C4-2B (cell line): ENCODE data around the gene CMBL.

ENCODE experiments used
- ZFX ChIP-seq: fragments of 450-650 bp; IDR thresholded peaks from 2 replicates; pipeline ENCODE4 v1.6.1; 2017
- TF ChIP-seq, protein P1 (sequence below): fragments of 450-650 bp; conservative IDR thresholded peaks from 2 replicates; pipeline ENCODE4 v1.5.1; 2017; ENCODE audit warnings: mild to moderate bottlenecking

DNA sequence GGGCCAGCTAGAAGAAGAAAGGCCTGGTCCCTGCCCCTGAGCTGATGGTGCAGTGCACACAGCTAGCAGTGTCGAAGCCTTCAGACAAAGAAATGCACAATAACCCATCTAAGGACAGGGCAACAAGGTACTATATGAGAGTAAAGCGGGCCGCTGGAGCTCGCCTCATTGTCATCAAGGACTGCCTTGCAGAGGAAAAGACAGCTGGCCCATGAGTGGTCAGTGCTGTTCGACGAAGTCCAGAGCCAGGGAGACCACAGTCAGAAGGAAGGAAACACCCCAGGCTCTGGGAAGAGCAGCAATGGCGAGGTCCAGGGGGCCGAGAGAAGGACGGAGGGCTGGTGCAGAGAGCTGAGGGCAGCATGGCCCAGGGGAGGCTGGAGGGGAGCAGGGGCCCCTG is 75.3 kb downstream of the CMBL start:
- TF ChIP-seq, protein P1, sequence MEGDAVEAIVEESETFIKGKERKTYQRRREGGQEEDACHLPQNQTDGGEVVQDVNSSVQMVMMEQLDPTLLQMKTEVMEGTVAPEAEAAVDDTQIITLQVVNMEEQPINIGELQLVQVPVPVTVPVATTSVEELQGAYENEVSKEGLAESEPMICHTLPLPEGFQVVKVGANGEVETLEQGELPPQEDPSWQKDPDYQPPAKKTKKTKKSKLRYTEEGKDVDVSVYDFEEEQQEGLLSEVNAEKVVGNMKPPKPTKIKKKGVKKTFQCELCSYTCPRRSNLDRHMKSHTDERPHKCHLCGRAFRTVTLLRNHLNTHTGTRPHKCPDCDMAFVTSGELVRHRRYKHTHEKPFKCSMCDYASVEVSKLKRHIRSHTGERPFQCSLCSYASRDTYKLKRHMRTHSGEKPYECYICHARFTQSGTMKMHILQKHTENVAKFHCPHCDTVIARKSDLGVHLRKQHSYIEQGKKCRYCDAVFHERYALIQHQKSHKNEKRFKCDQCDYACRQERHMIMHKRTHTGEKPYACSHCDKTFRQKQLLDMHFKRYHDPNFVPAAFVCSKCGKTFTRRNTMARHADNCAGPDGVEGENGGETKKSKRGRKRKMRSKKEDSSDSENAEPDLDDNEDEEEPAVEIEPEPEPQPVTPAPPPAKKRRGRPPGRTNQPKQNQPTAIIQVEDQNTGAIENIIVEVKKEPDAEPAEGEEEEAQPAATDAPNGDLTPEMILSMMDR, result no peak
- no peak for TF ChIP-seq ZFX
